ENCODE measurements around the gene FAM107A. TPM values are rescaled to one million over a fixed set of nuclear protein-coding genes. Genes with fewer than 3 reads are reported as not detected.
"Not testable (repeated sequence)": the region's sequence is repeated elsewhere in the genome, so short reads cannot be mapped to it uniquely, and the experiment has no call there.

FAM107A gene
- total RNA-seq, 1 donor from 2014 or later = not detected

DNA sequence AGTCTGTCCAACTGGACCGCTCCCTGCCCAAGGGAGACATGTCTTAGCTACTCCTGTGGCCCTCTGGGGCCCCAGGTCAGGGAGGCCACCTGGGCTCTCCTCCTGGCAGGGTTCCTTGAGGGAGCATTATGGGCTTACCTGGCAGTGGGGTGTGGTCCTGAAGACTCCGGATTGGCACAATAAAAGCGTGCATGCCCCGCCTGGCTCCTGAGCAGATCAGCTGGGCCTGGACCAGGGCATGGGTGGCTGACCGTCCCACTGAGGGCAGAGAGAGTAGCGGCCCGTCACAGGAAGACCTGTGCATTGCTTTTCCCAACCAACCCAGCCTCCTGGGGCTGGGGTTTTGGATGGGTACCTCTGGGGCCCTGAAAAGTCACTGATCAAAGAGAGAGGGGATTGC lies 45.6 kb downstream of the FAM107A start:
- no peaks in the 10 kb centered on the region for H3K9me3 Mint-ChIP-seq
- no peak overlapping the region for H3K4me3 Mint-ChIP-seq
- peaks cover 7% of the 10 kb centered on the region for H3K27me3 Mint-ChIP-seq
- no peak for DNase-seq
- intact Hi-C loops (cut with micrococcal nuclease) = loop anchor here (5.0 kb wide), 2 partner anchors 294 to 344 kb away; partner anchors contain the start of gene ABHD6
- no peaks in the 10 kb centered on the region for H3K36me3 Mint-ChIP-seq (ENCODE audit: low read depth)
- H3K4me1 Mint-ChIP-seq = peaks cover 16% of the 10 kb centered on the region
- no peak overlapping the region for H3K27ac Mint-ChIP-seq

- Mint-ChIP-seq H3K9me3 (no peaks in the 10 kb centered on the region), H3K4me3 (no peak overlapping the region), H3K36me3 (ENCODE audit: low read depth) (no peaks in the 10 kb centered on the region), H3K27me3 (peaks cover 7% of the 10 kb centered on the region), H3K4me1 (peaks cover 11% of the 10 kb centered on the region), H3K27ac (no peak overlapping the region)
- DNase-seq = no peak
- intact Hi-C loops (cut with micrococcal nuclease) = loop anchor here (5.0 kb wide), 2 partner anchors 293 to 343 kb away; partner anchors contain the start of gene ABHD6
These were observed 46.8 kb downstream of the FAM107A start for GRCh38 chr3:58530354-58530865.

DNA sequence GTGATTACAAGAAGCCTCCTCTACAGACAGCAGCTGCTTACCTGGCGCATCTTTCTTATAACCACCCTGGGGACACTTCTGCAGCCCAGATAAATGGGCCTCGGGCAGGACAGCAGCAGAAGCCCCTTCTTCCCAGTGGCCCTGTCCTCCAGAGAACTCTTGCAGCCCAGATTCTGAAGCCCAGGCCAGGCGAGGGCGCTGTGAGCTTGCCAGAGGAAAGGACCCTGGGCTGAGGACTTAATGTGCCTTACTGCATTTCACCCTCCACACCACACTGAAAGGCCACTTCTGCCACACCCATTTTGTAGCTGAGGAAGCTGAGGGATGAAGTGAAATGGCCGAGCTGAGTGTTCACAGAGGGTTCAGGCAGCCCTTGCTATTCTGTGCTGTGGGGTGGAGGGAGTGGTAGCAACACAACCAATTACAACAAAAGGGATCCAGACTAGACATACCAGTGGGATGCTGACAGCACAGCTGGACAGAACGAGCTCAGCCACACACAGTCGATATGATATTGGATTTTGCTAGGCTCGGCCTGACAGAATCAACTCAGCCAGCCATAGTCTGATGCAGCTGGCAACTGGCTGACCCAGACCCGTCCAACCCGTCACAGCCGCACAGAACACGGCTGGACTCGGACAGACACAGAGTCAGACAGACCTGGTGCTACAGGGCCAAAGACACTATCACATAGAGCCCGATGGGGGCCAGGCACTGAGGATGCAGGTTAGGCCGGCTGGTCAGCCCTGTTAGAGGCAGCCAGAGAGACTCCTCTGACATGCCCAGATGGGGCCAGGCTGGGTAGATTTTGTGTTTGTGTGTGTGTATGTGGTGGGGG lies 47.5 kb downstream of the FAM107A start:
- Mint-ChIP-seq H3K27ac (no peak overlapping the region), H3K27me3 (peaks cover 7% of the 10 kb centered on the region), H3K36me3 (ENCODE audit: low read depth) (no peaks in the 10 kb centered on the region), H3K4me1 (peaks cover 11% of the 10 kb centered on the region), H3K4me3 (no peak overlapping the region), H3K9me3 (no peaks in the 10 kb centered on the region)
- no peak for DNase-seq
- intact Hi-C loops (cut with micrococcal nuclease) = loop anchor here (5.0 kb wide), 2 partner anchors 292 to 342 kb away; partner anchors contain the start of gene ABHD6

DNA sequence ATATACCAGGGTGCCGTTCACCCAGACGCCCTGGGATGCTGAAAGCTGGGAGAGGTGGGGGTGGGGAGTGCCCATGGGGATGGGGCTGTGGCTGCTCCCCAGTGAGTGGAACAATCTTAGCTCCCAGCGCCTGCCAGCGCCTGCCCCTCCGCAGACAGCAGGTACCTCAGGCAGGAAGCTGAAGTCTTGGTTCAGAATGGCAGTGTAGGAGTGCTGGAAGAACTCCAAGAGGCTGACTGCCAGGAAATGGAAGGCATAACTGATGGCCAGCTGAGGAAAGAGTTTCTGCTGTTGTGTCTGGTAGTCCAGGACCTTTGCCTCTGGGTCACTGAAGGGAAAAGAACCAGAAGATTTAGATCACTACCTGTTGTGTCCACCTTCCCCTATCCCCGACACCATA lies 48.6 kb downstream of the FAM107A start:
- Mint-ChIP-seq H3K4me1 (peaks cover 11% of the 10 kb centered on the region), H3K9me3 (no peaks in the 10 kb centered on the region), H3K36me3 (ENCODE audit: low read depth) (no peaks in the 10 kb centered on the region), H3K4me3 (no peak overlapping the region), H3K27me3 (peaks cover 5% of the 10 kb centered on the region), H3K27ac (no peak overlapping the region)
- intact Hi-C loops (cut with micrococcal nuclease) = no loop called here
- no peak for DNase-seq

- H3K9me3 Mint-ChIP-seq; H3K27ac Mint-ChIP-seq; DNase-seq; H3K27me3 Mint-ChIP-seq; H3K4me1 Mint-ChIP-seq; H3K4me3 Mint-ChIP-seq; intact Hi-C loops (cut with micrococcal nuclease); H3K36me3 Mint-ChIP-seq (ENCODE audit: low read depth): not testable (repeated sequence)
These were observed 49.8 kb downstream of the FAM107A start for GRCh38 chr3:58527440-58527839.

- H3K36me3 Mint-ChIP-seq (ENCODE audit: low read depth) = no peaks in the 10 kb centered on the region
- no peak overlapping the region for H3K4me3 Mint-ChIP-seq
- H3K9me3 Mint-ChIP-seq = no peaks in the 10 kb centered on the region
These were observed 50.7 kb downstream of the FAM107A start for GRCh38 chr3:58526515-58526957.

GRCh38 chr3:58524326-58524888 lies 52.8 kb downstream of the FAM107A start:
- Mint-ChIP-seq H3K4me3 (no peak overlapping the region), H3K27ac (no peak overlapping the region), H3K36me3 (ENCODE audit: low read depth) (no peaks in the 10 kb centered on the region), H3K9me3 (no peaks in the 10 kb centered on the region), H3K27me3 (no peaks in the 10 kb centered on the region), H3K4me1 (no peaks in the 10 kb centered on the region)
- intact Hi-C loops (cut with micrococcal nuclease) = no loop called here
- no peak for DNase-seq

More at GRCh38 chr3:58526515-58526957, 50.7 kb downstream of the FAM107A start:
- Mint-ChIP-seq H3K4me1 (no peaks in the 10 kb centered on the region), H3K27me3 (peaks cover 2% of the 10 kb centered on the region), H3K27ac (no peak overlapping the region)
- intact Hi-C loops (cut with micrococcal nuclease) = no loop called here
- no peak for DNase-seq

DNA sequence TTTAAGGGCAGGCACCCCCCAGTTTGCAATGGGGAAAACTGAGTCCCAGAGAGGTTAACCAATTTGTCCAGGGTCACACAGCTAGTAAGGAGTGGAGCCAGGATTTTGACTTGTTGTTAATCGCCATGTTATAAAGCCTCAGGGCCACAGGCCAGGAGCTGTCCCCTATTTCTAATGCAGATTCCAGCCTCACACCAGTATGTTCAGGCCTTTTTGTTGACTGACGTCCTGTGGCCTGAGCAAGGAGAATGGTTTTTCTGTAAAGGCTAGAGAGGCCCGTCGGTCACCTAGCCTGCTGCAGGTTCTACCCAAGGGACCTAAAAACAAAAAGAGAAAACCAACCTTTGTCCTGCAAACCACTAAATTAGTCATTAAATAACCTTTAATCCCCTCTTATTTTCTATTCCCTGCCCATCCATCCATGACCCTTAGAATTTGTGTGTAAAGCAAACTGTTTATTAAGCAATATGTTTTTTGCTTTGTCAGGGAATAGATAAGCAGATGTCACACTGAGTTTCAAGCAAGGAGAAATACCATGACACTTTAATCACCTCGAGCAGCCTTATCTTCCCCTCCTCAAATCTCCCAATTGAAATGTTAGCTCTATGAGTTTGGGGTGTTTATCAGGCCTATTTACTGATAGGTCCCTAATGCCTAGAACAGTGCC lies 54.3 kb downstream of the FAM107A start:
- Mint-ChIP-seq H3K9me3 (no peaks in the 10 kb centered on the region), H3K36me3 (ENCODE audit: low read depth) (no peaks in the 10 kb centered on the region), H3K4me1 (no peaks in the 10 kb centered on the region), H3K27me3 (no peaks in the 10 kb centered on the region), H3K27ac (no peak overlapping the region), H3K4me3 (no peak overlapping the region)
- DNase-seq = no peak
- intact Hi-C loops (cut with micrococcal nuclease) = no loop called here

GRCh38 chr3:58521917-58522631 lies 55.1 kb downstream of the FAM107A start:
- no peak overlapping the region for H3K4me3 Mint-ChIP-seq
- intact Hi-C loops (cut with micrococcal nuclease) = no loop called here
- no peaks in the 10 kb centered on the region for H3K36me3 Mint-ChIP-seq (ENCODE audit: low read depth)
- DNase-seq = no peak
- peaks cover under 1% of the 10 kb centered on the region for H3K27me3 Mint-ChIP-seq
- no peaks in the 10 kb centered on the region for H3K9me3 Mint-ChIP-seq
- no peaks in the 10 kb centered on the region for H3K4me1 Mint-ChIP-seq
- H3K27ac Mint-ChIP-seq = no peak overlapping the region

DNA sequence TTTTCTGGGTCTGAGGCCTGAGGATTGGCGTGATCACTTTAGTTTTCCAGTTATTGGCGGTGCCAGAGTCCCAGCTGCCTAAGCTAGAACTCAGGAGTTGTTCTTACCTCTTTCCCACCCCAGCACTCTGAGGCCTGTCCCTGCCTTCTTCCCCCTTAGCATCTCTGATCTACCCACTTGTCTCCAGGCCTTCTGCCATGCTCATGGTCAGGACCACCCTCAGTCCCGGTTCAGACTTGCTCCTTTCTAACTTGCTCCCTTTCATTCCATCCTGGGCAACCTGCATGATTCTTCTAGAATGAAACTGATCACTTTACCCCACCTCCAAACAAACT lies 55.9 kb downstream of the FAM107A start:
- no peaks in the 10 kb centered on the region for H3K36me3 Mint-ChIP-seq (ENCODE audit: low read depth)
- H3K4me1 Mint-ChIP-seq = no peaks in the 10 kb centered on the region
- H3K27ac Mint-ChIP-seq = no peak overlapping the region
- DNase-seq = no peak
- peaks cover 3% of the 10 kb centered on the region for H3K27me3 Mint-ChIP-seq
- no peak overlapping the region for H3K4me3 Mint-ChIP-seq
- intact Hi-C loops (cut with micrococcal nuclease) = no loop called here
- no peaks in the 10 kb centered on the region for H3K9me3 Mint-ChIP-seq

DNA sequence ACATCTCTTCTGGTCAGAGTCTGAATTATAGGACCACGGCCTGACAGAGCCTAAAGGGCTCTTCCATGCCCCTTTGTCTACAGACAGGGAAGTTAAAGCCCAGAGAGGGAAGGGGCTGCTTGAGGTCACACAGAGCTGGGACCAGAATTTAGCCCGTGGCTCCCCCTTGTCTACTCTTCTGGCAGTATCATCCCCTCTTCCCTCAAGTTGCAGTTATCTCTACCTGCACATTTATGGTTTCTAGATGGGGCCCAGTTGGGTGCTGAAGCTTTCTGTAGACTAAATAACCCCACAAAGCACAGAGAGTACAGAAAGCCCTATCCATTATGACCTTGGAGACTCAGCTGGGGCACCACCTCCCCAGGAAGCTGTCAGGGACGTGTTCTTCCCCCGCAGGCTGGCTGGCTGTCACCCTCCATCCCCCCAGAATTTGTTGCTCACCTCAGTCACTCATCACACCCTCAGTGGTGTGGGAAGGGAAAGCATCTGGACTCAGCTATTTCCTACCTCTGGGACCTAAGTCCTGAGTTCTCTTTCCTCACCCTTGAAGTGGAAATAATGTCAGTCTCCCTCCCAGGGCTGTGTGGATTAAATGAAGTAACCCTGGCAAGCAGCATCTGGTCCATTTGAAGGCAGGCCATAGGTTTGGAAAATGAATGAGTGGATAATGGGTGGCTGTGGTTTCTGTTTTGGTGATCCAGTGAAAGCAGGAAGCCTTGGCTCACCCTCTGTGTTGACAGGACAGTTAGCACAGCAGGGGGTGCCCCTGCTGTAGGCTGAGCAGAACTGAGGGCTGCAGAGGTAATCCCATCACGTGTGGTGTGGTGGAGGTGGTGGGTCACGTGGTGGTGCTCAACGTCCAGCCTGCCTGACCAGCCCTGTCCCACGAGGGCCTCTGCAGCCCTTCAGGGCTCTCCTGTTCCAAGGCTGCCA lies 56.5 kb downstream of the FAM107A start:
- H3K9me3 Mint-ChIP-seq = no peaks in the 10 kb centered on the region
- H3K27ac Mint-ChIP-seq = no peak overlapping the region

GRCh38 chr3:58519668-58520402 lies 57.4 kb downstream of the FAM107A start:
- H3K36me3 Mint-ChIP-seq (ENCODE audit: low read depth) = no peaks in the 10 kb centered on the region
- H3K27ac Mint-ChIP-seq = no peak overlapping the region
- H3K27me3 Mint-ChIP-seq = peaks cover 3% of the 10 kb centered on the region
- intact Hi-C loops (cut with micrococcal nuclease) = no loop called here
- DNase-seq = no peak
- H3K9me3 Mint-ChIP-seq = no peaks in the 10 kb centered on the region
- no peaks in the 10 kb centered on the region for H3K4me1 Mint-ChIP-seq
- H3K4me3 Mint-ChIP-seq = no peak overlapping the region

More for the DNA sequence above, 56.5 kb downstream of the FAM107A start:
- peaks cover 3% of the 10 kb centered on the region for H3K27me3 Mint-ChIP-seq
- no peaks in the 10 kb centered on the region for H3K4me1 Mint-ChIP-seq
- H3K36me3 Mint-ChIP-seq (ENCODE audit: low read depth) = no peaks in the 10 kb centered on the region
- intact Hi-C loops (cut with micrococcal nuclease) = no loop called here
- no peak overlapping the region for H3K4me3 Mint-ChIP-seq
- DNase-seq = no peak

Measured in activated CD4-positive, alpha-beta T cell treated with anti-CD3 and anti-CD28 coated beads, Interleukin-2, amount 10 ng/mL, durations not matched to agents 24 days and 14 days (primary cell).